CD4-positive, alpha-beta T cell treated with Interleukin-15 for 1 hour (primary cell): ENCODE results near the gene ERC2.

Experiments used
- DNase-seq: peaks from one replicate; pipeline ENCODE4 v3.0.0-alpha.2; 2020

Gene ERC2

DNA sequence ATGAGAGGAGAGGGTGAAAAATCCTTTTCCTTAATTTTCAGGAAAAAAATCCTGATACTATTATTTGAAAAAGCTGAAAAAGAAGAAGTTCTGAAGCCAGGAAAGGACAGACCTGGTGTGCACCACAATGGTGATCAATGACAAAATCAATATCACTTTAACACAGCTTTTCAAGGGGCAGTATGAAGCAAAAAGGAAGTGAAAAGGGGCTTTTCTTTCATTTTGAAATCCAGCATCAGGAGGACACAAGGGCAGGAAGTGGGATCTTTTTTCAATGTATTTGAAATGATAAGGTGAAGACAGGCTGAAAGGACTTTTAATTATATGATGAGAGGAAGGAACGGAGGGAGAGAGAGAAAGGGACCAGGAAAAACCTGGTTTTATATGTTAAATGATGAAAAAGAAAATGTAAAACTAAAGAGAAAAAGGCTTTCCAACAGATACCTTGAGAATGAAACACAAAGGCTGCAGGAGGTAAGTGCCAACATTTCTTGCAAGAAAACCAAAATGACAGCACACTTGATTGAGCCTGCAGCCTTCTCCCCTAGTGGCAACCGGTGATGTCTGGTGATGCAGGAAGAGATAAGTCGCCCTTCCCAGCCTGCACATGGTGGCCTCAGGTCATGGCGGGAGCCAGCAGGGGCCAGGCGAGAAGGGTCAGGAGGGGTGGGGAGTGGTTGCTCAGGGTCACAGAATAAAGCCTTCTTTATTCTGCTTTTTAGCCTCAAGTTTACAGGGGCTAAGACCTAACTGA lies 744.4 kb downstream of the ERC2 start:
- no peak for DNase-seq

DNA sequence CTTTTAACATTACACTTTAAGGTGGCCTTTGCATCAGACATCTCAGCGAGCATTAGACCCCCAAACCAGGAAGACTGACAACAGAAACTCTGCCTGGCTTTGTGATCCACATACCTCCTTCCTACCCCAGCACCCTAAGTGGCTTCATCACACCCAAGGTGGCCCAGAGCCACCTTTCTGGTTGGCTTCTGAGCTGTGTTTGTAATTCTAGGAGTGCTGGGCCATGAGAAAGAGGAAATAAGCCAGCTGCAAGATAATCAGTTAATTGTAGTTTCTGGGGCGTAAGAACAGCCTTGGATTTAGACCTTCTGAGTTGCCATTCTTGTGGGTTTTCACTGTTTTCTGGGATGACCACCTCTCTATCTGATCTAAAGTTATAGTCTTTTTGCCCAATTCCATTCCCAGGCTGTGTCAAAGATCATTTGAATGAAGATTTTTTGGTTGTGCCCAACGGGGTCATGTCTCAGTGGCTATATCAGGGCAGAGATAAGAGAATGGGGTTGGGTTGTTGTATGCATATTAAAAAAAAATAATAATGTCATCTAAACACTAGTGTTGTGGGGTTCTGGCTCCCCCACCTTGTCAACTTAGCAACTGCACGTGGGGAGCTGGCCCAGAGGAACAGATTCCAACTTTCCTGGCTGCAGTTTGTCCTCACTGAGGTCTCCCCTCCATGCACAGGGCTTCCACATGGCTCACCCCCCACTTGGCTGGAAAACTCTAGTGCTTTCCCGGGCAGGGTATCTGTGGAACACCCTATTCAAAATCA lies 746.4 kb downstream of the ERC2 start:
- no peak for DNase-seq

- no peak for DNase-seq
These were observed 747.7 kb downstream of the ERC2 start for GRCh38 chr3:55720614-55721013.

DNA sequence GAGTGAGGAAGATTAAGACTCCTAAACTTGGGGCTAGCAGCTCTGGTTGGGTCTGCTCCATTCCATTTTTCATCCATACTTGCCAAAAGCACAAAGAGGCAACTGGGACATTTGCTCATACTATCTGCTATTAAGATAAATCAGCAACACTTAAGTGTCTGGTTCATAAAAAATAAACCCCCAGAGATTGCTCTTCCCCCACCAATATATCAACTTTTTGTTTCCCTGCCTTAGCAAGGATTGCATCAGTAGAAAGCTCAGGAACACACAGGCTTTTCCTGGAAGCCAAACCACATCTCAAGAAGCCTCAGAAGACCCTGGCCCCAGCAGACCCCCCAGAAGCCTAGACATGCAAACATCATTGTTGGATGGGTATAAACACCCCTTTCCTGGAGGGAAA lies 748.8 kb downstream of the ERC2 start:
- DNase-seq = no peak

DNA sequence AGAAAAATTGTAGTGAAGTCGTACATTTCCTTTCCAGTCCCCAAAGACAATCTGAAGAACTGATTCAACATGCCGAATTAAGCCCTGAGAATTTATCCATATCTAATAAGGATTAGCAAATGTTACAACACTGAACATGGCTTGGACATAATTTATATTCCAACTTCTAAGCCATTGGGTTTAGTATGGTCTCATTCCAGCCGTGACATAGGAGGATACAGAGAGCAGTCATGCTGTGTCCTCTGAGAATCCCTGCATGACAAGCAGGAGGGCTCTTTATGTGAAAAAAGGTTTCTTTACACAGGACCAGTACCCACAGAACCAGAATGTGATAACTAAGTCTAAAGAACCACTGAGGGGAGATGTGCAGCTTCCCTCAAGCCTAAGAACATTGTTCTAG lies 749.3 kb downstream of the ERC2 start:
- DNase-seq = no peak

DNA sequence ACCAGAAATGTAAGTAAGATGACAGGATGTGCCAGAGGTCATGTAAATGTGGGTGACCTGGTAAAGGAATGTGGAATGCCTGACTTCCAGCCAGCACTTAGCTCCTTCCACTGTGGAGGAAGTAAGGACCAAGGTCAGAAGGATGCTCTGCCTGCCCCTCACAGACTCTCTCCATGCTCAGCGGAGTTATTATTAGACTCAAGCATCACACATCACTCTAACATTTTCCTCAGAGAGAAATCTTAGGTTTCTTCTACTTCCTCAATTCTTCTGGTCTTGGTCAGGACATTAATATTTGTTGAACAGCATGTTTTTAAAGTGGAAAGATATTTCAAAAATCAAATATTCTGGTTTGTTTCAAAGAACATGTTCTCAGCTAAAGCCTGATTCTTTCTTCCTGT lies 749.7 kb downstream of the ERC2 start:
- no peak for DNase-seq

DNA sequence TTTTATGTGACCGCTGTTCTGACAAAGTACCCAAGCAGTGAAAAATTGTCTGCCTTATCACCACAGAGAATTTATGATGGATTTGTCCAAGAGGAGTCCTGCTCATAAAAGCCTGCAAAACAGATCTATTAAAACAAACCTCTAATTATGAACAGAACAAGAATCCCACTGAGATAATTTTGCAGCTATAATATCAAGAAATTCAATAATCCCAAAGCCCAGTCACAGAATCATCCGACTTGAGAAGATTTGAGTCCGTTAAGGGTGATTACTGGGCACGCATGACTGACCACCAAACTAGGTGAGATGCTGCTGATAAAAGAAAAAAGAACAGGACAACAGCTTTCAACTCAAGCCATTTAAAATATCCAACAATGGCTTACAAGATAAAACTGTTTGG lies 750.2 kb downstream of the ERC2 start:
- no peak for DNase-seq

DNA sequence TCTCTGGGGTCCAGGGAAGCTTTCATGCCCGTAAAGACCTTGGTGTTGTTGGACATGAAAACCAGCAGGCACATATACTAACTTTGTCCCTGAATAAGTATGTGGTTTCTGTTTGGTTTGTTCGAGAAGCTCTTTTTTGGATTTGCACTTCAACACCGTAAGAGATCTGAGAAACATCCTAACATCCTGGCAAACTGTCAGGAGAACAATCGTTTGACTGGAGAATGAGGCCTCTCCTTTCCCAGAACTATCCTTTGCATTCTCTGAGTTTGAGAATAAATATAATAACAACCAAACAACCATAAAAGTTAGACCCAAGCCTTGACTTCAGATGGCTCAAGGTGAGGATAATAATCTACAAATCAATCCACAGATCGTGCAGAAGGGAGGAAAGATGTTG lies 750.8 kb downstream of the ERC2 start:
- DNase-seq = no peak

- no peak for DNase-seq
These were observed 751.5 kb downstream of the ERC2 start for GRCh38 chr3:55716611-55717225.

DNA sequence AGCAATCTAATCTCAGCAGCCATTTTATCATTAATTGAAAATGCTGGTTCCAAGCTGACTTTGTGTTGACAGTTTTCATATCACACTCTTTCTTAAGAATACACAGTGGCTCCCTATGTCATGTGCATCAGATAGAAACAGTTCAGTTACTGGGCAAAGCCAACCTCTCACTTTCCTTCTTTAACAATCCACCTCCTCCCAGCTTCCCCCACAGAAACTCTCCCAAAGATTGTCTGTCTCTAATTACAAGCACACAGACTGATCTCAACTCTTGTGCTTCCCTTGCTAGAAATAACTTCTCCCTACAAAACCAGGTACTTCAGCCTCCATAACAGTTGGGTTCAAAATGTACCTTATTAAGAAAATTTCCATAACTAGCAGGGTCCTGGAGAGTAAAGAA lies 752.2 kb downstream of the ERC2 start:
- DNase-seq = no peak

- DNase-seq = no peak
These were observed 754.2 kb downstream of the ERC2 start for GRCh38 chr3:55714057-55714456.

DNA sequence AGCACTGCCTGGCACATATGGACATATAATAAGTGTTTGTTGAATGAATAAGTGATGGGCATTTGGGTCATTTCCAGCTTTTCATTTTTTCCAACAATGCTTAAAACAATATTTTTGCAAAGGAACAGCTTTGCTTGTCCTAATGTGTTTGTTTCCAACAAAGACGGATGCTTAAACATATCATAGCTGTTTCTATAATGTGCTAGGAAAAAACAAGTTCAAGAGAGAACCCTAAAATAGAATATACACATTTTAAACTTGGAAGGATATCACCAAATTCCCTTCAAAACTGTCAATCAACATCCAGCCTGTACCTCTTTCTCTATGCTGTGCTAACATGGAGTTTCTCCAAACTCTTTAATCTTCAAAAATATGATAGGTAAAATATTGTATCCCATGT lies 756.6 kb downstream of the ERC2 start:
- no peak for DNase-seq

DNA sequence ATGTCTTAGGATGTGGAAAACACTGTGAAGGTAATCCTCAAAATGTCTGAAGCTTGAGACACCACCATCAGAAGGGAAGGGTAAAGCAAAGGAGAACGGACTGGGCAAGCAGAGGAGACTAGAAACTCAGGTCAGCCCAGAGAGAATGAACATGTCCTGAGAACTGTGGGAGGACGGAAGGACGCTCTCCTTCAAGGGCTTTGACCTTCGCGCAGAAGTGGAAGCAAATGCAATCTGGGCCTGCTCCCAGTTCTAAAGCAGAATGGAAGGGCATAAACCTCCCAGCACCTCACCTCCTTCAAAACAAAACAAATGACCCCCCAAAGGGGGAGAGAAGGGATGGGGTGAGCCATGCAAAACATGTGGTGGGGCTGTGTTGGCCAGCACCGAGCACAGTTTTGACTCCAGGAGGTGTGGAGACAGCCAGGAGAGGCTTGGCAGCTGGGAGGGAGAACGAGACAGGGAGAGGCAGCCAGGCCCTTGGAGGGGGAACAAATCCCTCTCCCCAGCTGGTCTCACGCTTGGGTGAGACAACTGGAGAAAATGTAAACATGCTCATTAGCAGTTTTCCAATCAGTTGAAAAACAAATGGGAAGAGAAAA lies 758.8 kb downstream of the ERC2 start:
- DNase-seq = no peak

DNA sequence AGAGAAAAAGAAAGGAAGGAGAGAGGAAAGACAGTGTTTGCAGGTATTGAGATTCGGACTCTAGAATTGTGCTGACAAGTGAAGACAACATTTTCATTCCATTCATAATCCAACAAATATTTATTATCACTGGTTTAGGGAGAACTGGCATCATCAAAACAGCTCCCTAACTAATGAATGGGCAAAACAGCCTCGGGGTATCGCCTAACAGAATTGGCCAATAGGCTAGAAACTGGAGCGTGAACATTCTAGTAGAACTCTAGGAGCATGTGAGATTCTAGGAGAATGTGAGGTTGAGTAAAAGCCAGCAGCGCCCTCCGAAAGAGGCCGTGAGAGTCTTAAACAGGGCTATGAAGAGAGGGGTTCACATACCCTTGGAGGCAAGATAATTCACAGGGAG lies 759.3 kb downstream of the ERC2 start:
- no peak for DNase-seq

- DNase-seq = no peak
These were observed 760.0 kb downstream of the ERC2 start for GRCh38 chr3:55708242-55708641.

DNA sequence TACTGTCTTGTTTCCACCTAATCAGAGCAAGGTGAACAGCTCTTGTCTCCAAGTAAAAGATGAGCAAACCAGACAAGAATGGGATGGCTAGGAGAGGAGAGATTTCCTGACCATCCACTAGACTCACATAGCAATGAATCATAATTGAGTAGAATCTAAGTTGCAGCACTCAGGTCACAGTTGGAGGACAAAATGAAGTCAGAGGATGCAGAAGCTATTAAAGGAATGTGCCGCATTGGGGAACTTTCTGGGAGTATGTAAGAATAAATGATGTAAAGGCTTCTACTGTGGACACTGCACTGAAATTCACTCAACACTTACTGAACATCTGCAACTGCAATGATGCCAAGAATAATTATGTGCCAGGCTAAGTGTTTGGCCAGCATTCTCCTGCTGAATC lies 763.7 kb downstream of the ERC2 start:
- DNase-seq = no peak

- no peak for DNase-seq
These were observed 765.4 kb downstream of the ERC2 start for GRCh38 chr3:55702822-55703221.

DNA sequence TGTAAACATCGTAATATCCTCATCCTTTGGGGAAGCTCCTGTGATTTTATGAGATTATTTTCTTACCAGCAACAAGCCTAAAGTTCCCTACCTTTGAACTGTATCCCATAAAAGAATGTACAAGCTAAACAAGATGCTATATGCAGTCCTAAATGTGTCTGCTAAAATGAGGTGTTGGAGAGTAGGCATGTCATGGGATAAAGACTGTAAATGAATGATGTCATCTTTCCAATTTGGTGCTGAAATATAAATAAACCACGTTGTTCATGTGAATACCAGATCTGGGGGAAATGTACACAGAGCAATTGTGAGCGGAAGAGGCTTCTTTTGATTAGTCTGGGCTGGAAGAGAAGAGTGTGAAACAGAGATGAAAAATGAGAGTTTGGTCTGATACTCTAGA lies 766.3 kb downstream of the ERC2 start:
- no peak for DNase-seq

GRCh38 chr3:55698831-55699230 lies 769.4 kb downstream of the ERC2 start:
- no peak for DNase-seq

- DNase-seq = no peak
These were observed 770.9 kb downstream of the ERC2 start for GRCh38 chr3:55697177-55697865.

DNA sequence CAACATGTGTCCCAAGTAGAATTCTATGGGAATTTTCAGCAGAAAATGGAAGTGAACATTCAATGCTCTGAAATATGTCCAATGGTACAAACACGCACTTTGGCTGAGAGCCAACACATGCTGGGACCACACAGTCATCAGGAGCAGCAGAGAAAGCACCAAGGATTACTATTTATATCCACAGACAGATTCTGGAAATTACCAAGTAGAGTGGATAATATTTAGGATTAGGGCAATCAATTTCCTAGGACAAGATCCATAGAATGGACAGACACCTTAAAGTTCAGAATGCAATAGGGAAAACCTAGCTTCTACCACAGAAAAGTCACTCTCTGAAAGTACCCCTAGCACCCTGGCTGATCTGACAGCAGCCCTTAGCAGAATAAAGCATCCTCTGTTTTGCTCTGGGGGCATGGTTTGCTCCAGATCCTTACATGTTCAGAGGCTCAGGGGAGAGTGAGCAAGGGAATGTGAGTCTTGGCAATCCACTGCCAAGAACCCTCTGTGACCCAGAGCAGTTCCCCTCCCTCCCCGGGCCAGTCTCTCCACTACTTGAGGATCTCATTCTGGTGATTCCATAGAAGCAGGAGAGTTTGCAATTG lies 775.2 kb downstream of the ERC2 start:
- DNase-seq = no peak

DNA sequence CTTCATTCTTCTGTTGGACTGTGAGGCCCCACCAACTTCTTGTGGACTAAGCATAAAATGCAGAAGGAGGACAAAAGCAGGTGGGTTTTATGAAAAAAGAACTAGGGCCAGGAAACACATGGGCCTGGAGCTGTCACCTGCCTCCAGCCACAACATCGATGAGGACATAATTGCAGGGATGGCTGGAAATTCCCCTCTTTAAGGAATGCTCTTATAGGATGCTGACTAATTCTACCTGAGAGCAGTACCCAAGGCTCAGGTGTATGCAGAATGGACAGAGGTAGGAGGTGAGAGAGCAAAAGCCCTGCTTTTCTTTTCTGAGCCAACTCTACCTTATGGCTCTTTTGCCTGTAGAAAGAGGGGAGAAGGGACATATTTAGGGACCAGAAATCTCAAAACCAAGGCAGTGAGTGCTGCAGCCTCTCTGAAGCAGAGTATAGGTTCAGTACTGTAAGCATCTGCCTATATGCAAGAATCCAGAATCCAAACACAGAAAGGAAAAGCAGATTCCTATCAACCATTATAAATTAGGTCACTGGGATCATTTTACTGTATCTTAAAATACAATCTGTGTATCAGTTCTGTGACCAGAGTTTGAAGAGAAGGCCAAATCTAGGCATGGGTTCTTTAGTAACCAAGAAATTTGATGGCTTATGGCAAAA lies 775.8 kb downstream of the ERC2 start:
- no peak for DNase-seq
